Ascending aorta (tissue), 2 donors: Measurements from ENCODE around the gene LILRB4. TPM values are rescaled to one million over a fixed set of nuclear protein-coding genes. Genes with fewer than 3 reads are reported as not detected.

Experiments used
- DNase-seq, 2 donors: peaks; one replicate each; pipeline ENCODE4 v3.0.0-alpha.2; 2019; ENCODE audit warnings: low spot score in 2 of 2
- H3K27ac ChIP-seq, 2 donors: fragments of 200-600 bp; sonication (generic); one replicate each; pipeline ENCODE4 v1.5.1; 2016 to 2017; ENCODE audit warnings: mild to moderate bottlenecking in 1 of 2
- H3K27me3 ChIP-seq: fragments of 200-600 bp; sonication (generic); one replicate; pipeline ENCODE4 v1.5.1; 2017
- H3K36me3 ChIP-seq, 2 donors: fragments of 200-600 bp; sonication (generic); one replicate each; pipeline ENCODE4 v1.5.1; 2016
- H3K4me1 ChIP-seq, 2 donors: fragments of 200-600 bp; sonication (generic); one replicate each; pipeline ENCODE4 v1.5.1; 2016 to 2017; ENCODE audit warnings: mild to moderate bottlenecking in 1 of 2
- H3K4me3 ChIP-seq, 2 donors: fragments of 200-600 bp; sonication (generic); one replicate each; pipeline ENCODE4 v1.5.1; 2016 to 2017; ENCODE audit warnings: mild to moderate bottlenecking in 1 of 2
- H3K9me3 ChIP-seq, 2 donors: fragments of 200-600 bp; sonication (generic); one replicate each; pipeline ENCODE4 v1.5.1; 2016
- intact Hi-C: fragments of 100-400 bp; cut with DNase I; formaldehyde crosslinking; loops from one replicate; pipeline ENCODE4 v1.15.1; 2023
- total RNA-seq: library from RNA; depleted of rRNA; stranded (reverse); fragments of >200 nt; gene quantifications from one replicate; pipeline ENCODE4 v1.1.0, GENCODE V29; 2016
- TF ChIP-seq, protein P1 (sequence below), 3 experiments: fragments of 200-600 bp in 2 of 3; fragments of 450-650 bp in 1 of 3; sonication (generic) in 2 of 3; IDR thresholded peaks; one replicate each; pipeline ENCODE4 v1.5.1; 2016 to 2019; ENCODE audit warnings: antibody characterized with exemption in 3 of 3, mild to moderate bottlenecking in 1 of 3, moderate library complexity in 1 of 3

Gene LILRB4
- total RNA-seq, 1 donor from 2014 or later, result 0.64 TPM

DNA sequence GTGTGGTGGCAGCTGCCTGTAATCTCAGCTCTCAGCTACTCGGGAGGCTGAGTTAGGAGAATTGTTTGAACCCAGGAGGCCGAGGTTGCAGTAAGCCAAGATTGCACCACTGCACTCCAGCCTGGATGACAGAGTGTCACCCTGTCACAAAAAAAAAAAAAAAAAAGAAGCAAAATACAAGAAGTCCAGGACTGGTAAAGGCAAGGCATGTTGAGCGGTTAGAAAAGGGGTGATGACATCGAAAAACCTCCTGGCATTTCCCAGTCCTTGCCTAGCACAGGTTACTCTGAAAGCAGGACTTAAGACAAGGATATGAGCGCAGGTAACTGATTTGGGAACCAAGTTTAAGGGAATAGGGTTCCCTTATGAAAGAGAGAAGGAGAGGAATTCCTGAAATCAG lies 2.5 kb upstream of the LILRB4 start:
- Histone ChIP-seq H3K27me3 (no peaks in the 10 kb centered on the region), H3K9me3 (no peaks in the 10 kb centered on the region), H3K27ac (no peak overlapping the region), H3K4me3 (no peak overlapping the region), H3K4me1 (no peaks in the 10 kb centered on the region), H3K36me3 (no peaks in the 10 kb centered on the region)
- intact Hi-C loops, result no loop called here
- TF ChIP-seq, protein P1, sequence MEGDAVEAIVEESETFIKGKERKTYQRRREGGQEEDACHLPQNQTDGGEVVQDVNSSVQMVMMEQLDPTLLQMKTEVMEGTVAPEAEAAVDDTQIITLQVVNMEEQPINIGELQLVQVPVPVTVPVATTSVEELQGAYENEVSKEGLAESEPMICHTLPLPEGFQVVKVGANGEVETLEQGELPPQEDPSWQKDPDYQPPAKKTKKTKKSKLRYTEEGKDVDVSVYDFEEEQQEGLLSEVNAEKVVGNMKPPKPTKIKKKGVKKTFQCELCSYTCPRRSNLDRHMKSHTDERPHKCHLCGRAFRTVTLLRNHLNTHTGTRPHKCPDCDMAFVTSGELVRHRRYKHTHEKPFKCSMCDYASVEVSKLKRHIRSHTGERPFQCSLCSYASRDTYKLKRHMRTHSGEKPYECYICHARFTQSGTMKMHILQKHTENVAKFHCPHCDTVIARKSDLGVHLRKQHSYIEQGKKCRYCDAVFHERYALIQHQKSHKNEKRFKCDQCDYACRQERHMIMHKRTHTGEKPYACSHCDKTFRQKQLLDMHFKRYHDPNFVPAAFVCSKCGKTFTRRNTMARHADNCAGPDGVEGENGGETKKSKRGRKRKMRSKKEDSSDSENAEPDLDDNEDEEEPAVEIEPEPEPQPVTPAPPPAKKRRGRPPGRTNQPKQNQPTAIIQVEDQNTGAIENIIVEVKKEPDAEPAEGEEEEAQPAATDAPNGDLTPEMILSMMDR (IDR thresholded peaks at IDR 0.05), result no peak
- no peak for DNase-seq

DNA sequence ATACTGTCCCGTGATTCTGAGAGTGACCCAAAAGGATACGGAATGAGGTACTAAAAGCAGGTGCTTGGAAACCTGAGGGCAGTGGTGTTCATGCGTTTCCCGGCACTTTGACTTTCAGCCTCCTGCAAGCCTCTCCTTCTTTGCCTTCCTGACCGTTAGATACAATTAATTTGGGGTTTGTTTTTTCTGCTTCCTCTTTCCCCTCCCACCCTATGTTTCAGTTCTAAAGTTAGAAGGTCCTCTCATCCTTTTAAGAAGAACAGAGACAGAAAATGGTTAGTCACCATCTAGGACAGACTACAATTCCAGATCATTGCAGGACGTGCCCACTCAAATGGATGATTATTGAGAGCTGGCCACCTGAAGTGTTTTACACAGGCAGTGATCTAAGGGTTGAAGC lies 1.8 kb upstream of the LILRB4 start:
- Histone ChIP-seq H3K27me3 (no peaks in the 10 kb centered on the region), H3K27ac (no peak overlapping the region), H3K9me3 (no peaks in the 10 kb centered on the region), H3K36me3 (no peaks in the 10 kb centered on the region), H3K4me1 (no peaks in the 10 kb centered on the region), H3K4me3 (no peak overlapping the region)
- TF ChIP-seq, protein P1 (IDR thresholded peaks at IDR 0.05), result no peak
- no peak for DNase-seq
- intact Hi-C loops, result no loop called here

DNA sequence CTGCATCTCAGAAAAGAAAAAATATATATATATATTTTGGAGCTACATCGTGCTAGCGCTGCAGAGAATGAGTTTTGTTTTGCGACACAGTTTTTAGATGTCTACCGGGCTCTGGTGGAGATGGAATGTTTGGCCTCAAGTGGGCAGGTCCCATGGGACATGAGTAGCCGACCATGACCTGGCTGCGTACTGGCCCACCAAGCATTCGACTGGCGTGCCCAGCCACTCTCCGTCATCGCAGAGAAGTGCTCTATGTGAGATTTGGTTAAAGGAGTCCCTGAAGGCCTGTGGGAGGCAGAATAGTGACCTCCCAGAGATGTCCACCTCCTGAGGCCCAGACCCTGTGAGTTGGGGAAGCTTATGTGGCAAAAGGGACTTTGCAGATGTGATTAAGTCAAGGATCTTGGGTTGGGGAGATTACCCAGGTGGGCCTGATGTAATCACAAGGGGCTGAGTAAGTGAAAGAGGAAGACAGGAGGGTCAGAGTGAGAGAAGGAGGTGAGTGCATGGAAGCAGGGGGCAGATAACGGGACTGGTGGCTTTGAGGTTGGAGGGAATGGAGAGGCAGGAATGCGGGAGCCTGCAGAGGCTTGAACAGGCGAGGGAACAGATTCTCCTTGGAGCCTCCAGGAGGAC lies 821 bp upstream of the LILRB4 start:
- Histone ChIP-seq H3K36me3 (no peaks in the 10 kb centered on the region), H3K27me3 (no peaks in the 10 kb centered on the region), H3K4me1 (no peaks in the 10 kb centered on the region), H3K4me3 (no peak overlapping the region), H3K27ac (no peak overlapping the region), H3K9me3 (no peaks in the 10 kb centered on the region)
- intact Hi-C loops, result no loop called here
- no peak for DNase-seq
- TF ChIP-seq, protein P1 (IDR thresholded peaks at IDR 0.05), result no peak

DNA sequence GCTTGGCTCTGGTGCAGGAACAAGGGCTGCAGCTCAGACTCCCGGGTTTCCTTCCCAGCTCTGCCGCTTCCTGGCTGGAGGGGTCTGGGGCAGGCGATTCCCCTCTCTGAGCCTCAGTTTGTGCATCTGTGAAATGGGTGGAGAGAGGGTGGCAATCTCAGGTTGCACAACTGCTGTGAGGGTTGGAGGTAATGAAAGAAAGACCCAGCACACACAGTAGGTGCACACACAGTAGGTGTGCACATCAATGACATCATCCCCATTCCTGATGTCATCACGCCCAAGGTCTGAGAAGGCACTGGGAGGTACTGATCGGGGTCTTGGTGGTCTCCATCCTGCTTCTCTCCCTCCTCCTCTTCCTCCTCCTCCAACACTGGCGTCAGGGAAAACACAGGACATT lies 2.7 kb downstream of the LILRB4 start:
- intact Hi-C loops, result no loop called here
- no peak overlapping the region for H3K27ac ChIP-seq
- no peaks in the 10 kb centered on the region for H3K9me3 ChIP-seq
- DNase-seq, result no peak
- H3K36me3 ChIP-seq, result no peaks in the 10 kb centered on the region
- no peaks in the 10 kb centered on the region for H3K4me1 ChIP-seq
- no peak overlapping the region for H3K4me3 ChIP-seq
- H3K27me3 ChIP-seq, result no peaks in the 10 kb centered on the region
- TF ChIP-seq, protein P1 (IDR thresholded peaks at IDR 0.05), result no peak

DNA sequence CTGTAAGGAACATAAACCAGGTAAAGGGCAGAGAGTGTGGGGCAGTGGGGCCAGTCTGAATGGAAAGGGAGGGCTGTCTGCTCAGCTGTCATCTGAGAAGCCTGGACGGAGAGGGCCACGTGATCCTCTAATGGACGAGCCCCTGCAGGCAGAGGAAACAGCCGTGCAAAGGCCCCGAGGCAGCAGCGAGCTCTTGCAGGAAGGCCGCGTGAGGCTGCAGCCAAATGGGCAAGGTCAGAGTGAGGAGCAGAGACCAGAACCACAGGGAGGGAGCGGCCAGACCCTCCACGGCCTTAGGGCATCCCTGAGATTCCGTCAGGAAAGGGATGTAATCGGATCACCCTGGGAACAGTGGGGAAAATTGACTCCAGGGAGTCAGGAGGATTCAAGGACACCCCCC lies 4.4 kb downstream of the LILRB4 start:
- no peak overlapping the region for H3K27ac ChIP-seq
- intact Hi-C loops, result no loop called here
- H3K27me3 ChIP-seq, result no peaks in the 10 kb centered on the region
- TF ChIP-seq, protein P1 (IDR thresholded peaks at IDR 0.05), result no peak
- no peak overlapping the region for H3K4me3 ChIP-seq
- H3K36me3 ChIP-seq, result no peaks in the 10 kb centered on the region
- DNase-seq, result no peak
- H3K9me3 ChIP-seq, result no peaks in the 10 kb centered on the region
- H3K4me1 ChIP-seq, result no peaks in the 10 kb centered on the region

DNA sequence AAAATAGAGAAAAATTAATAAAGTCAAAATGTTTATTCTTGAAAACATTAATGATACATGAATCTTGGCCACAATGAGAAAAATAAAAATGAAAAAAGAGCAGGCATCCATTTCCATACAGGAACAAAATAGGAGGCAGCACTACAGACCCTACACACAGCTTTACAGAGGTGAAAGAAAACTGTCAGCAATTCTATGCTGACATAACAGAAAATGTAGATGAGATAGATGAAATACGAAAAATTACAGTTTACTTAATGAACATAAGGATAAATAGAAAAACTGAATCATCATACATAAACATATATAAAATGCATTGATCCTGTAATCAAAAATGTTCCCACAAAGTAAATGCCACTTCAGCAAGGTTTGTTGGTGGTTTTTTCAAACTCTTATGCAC lies 5.6 kb downstream of the LILRB4 start:
- H3K27me3 ChIP-seq, result no peaks in the 10 kb centered on the region
- TF ChIP-seq, protein P1 (IDR thresholded peaks at IDR 0.05), result no peak
- intact Hi-C loops, result no loop called here

More for the DNA sequence above, 5.6 kb downstream of the LILRB4 start:
- Histone ChIP-seq H3K4me3 (no peak overlapping the region), H3K9me3 (no peaks in the 10 kb centered on the region), H3K27ac (no peak overlapping the region), H3K36me3 (no peaks in the 10 kb centered on the region), H3K4me1 (no peaks in the 10 kb centered on the region)
- no peak for DNase-seq
